AG09309 (cell line): ENCODE results near the gene IGDCC3.

Experiments
- DNase-seq: peaks from one replicate; pipeline ENCODE4 v3.0.0-alpha.2; 2010; ENCODE audit warnings: low read depth
- H3K4me3 ChIP-seq: 2 replicates; pipeline ENCODE4 v1.5.1; 2011; ENCODE audit warnings: mild to moderate bottlenecking, low read depth, low read length, moderate library complexity; ENCODE audit not compliant: control insufficient read depth
- CTCF ChIP-seq: IDR thresholded peaks from 2 replicates; pipeline ENCODE4 v1.5.1; 2011; ENCODE audit warnings: mild to moderate bottlenecking, low read depth, low read length, inconsistent platforms; ENCODE audit not compliant: insufficient read depth, control insufficient read depth; ENCODE audit errors: missing control alignments

Gene IGDCC3

GRCh38 chr15:65395567-65396202, 17.9 kb upstream of the IGDCC3 start:
- no peak overlapping the region for H3K4me3 ChIP-seq

GRCh38 chr15:65394936-65395335, 17.1 kb upstream of the IGDCC3 start:
- TF ChIP-seq CTCF, result no peak
- DNase-seq, result no peak
- no peak overlapping the region for H3K4me3 ChIP-seq

More at GRCh38 chr15:65395567-65396202, 17.9 kb upstream of the IGDCC3 start:
- no peak for DNase-seq
- TF ChIP-seq CTCF, result no peak

GRCh38 chr15:65394280-65394789, 16.5 kb upstream of the IGDCC3 start:
- no peak for TF ChIP-seq CTCF
- H3K4me3 ChIP-seq, result no peak overlapping the region
- DNase-seq, result no peak

GRCh38 chr15:65393557-65393956, 15.8 kb upstream of the IGDCC3 start:
- no peak overlapping the region for H3K4me3 ChIP-seq
- DNase-seq, result no peak
- TF ChIP-seq CTCF, result no peak

GRCh38 chr15:65393091-65393490, 15.3 kb upstream of the IGDCC3 start:
- DNase-seq, result no peak
- no peak overlapping the region for H3K4me3 ChIP-seq
- TF ChIP-seq CTCF, result no peak

GRCh38 chr15:65392368-65392767, 14.6 kb upstream of the IGDCC3 start:
- no peak for TF ChIP-seq CTCF
- no peak overlapping the region for H3K4me3 ChIP-seq

More at GRCh38 chr15:65392368-65392767, 14.6 kb upstream of the IGDCC3 start:
- no peak for DNase-seq
